Measurements from ENCODE around the gene DPH7.
"Not testable (repeated sequence)": the region's sequence is repeated elsewhere in the genome, so short reads cannot be mapped to it uniquely, and the experiment has no call there.

The DPH7 gene

DNA sequence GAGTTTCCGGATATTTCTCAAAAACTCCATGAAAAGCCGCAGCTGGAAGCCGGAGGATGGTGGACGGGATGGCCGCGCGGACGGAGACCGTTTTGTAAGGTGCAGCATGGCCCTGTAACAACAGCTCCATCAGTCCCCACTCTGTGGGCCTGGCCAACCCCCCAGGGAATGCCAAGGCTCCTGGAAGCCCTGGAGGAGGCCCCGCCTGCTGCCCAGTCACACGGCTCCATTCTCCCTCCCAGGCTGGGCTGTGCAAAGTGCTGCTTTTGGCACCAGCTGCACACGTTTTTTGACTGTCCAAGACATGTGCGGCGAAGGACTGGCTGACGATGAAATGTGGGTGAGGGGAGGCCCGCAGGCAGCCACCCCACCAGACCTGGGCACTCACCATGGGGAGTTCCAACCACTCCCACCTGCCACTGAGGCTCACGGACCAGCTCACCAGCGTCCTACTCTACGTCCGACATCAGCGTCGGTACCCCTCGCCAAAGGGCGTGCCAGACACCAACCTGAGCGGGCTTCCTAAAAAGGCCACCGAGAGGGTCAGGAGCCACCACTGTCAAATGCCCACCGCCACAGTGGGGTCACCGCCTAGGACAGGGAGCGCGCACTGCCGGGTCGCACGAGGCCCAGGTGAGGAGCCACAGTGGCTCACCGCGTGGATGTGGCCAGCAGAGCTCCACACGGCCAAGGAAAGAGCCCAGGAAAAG is 55.8 kb downstream of the DPH7 start:
- H3K4me1 ChIP-seq (ENCODE audit: control insufficient read depth, insufficient read depth, low read length): no peaks in the 10 kb centered on the region
- H3K27me3 ChIP-seq (ENCODE audit: control insufficient read depth, insufficient read depth, low read length): no peaks in the 10 kb centered on the region
- H3K36me3 ChIP-seq (ENCODE audit: insufficient read depth, low read length): no peaks in the 10 kb centered on the region
- H3K4me3 ChIP-seq (ENCODE audit: low read length): no peak overlapping the region
- H3K4me2 ChIP-seq (ENCODE audit: low read length): no peak overlapping the region
- H3K9ac ChIP-seq (ENCODE audit: low read depth, low read length): no peak overlapping the region
- no peaks in the 10 kb centered on the region for H3K9me3 ChIP-seq (replicated peaks; ENCODE audit: low read length)

DNA sequence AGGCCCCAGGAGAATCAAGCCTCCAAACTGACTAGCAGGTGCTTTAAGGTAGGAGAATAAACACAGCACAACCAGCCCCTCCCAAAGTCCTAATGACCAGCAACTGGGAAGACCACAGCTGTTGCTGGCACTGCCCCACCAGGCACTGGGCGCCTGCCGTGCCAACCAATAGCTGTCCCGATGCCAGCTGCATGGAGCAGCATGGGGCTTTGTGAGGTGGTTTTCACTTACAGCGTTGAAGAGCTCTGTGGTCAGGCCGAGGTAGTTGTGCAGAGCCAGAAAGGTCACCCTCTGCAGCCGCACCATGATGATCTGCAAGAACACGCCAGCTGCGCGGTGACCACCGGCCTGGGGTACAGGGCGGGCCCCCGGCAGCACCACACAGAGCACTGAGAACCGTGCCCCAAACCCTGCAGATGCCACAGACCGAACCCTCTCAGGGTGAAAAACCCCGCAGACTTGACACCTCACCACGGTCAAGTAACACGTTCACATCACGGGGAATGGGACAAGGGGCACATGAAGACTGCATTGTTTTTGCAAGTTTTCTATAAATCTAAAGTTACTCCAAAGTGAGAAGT is 57.2 kb downstream of the DPH7 start:
- no peak overlapping the region for H3K4me3 ChIP-seq (ENCODE audit: low read length)
- no peaks in the 10 kb centered on the region for H3K27me3 ChIP-seq (ENCODE audit: control insufficient read depth, insufficient read depth, low read length)
- no peak overlapping the region for H3K9ac ChIP-seq (ENCODE audit: low read depth, low read length)
- no peaks in the 10 kb centered on the region for H3K36me3 ChIP-seq (ENCODE audit: insufficient read depth, low read length)
- no peak overlapping the region for H3K4me2 ChIP-seq (ENCODE audit: low read length)
- H3K4me1 ChIP-seq (ENCODE audit: control insufficient read depth, insufficient read depth, low read length): no peaks in the 10 kb centered on the region
- H3K9me3 ChIP-seq (replicated peaks; ENCODE audit: low read length): no peaks in the 10 kb centered on the region

DNA sequence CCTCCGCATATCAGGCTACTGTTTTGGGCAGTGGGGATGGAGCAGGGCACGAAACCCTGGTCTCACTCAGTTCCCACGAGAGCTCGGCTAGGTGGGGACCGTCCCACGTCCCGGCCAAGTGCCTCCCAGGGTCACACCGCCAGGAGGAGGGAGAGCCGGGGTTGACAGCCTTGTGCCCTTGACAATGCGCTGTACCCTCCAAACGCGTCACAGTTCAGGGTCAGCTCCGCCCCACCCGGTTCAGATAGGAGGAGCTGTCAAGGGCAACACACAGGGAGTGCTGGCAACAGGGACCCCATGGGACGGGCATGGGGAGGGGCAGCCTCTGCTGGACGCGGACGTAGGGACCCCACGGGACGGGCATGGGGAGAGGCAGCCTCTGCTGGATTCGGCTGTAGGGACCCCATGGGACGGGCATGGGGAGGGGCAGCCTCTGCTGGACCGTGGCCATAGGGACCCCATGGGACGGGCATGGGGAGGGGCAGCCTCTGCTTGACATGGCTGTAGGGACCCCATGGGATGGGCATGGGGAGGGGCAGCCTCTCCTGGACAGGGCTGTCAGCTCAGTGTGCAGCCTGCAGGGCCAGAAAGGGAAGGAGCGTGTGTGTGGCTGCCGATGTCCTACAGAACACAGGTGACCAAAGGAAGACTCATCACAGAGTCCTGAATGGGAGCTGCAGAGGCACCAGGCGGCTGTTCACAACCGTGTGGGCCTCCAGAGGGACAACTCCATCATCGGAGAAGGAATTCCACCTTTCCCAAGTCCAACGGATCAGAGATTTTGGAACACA is 57.9 kb downstream of the DPH7 start:
- no peak overlapping the region for H3K9ac ChIP-seq (ENCODE audit: low read depth, low read length)
- H3K27me3 ChIP-seq (ENCODE audit: control insufficient read depth, insufficient read depth, low read length): no peaks in the 10 kb centered on the region
- no peaks in the 10 kb centered on the region for H3K4me1 ChIP-seq (ENCODE audit: control insufficient read depth, insufficient read depth, low read length)
- no peaks in the 10 kb centered on the region for H3K36me3 ChIP-seq (ENCODE audit: insufficient read depth, low read length)
- no peaks in the 10 kb centered on the region for H3K9me3 ChIP-seq (replicated peaks; ENCODE audit: low read length)
- H3K4me3 ChIP-seq (ENCODE audit: low read length): no peak overlapping the region
- H3K4me2 ChIP-seq (ENCODE audit: low read length): no peak overlapping the region

DNA sequence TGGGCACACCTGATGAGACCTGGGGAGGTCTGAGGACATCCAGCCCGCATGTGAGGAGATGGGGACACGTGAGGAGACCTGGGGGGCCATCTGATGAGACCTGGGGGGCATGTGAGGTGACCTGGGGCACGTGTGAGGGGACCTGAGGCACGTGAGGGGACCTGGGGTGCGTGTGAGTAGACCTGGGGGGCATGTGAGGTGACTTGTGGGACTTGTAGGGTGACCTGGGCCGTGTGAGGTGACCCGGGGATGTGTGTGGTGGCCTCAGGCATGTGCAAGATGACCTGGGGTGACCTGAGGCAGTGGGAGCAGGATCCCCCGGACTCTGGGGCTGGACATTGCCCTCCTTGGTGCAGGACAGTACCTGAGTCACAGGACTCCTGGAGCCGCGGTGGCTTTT is 59.2 kb downstream of the DPH7 start:
- Histone ChIP-seq H3K36me3 (ENCODE audit: insufficient read depth, low read length) (no peaks in the 10 kb centered on the region), H3K4me1 (ENCODE audit: control insufficient read depth, insufficient read depth, low read length) (no peaks in the 10 kb centered on the region), H3K9me3 (replicated peaks; ENCODE audit: low read length) (no peaks in the 10 kb centered on the region), H3K27me3 (ENCODE audit: control insufficient read depth, insufficient read depth, low read length) (no peaks in the 10 kb centered on the region), H3K4me3 (ENCODE audit: low read length) (no peak overlapping the region), H3K4me2 (ENCODE audit: low read length) (no peak overlapping the region), H3K9ac (ENCODE audit: low read depth, low read length) (no peak overlapping the region)

DNA sequence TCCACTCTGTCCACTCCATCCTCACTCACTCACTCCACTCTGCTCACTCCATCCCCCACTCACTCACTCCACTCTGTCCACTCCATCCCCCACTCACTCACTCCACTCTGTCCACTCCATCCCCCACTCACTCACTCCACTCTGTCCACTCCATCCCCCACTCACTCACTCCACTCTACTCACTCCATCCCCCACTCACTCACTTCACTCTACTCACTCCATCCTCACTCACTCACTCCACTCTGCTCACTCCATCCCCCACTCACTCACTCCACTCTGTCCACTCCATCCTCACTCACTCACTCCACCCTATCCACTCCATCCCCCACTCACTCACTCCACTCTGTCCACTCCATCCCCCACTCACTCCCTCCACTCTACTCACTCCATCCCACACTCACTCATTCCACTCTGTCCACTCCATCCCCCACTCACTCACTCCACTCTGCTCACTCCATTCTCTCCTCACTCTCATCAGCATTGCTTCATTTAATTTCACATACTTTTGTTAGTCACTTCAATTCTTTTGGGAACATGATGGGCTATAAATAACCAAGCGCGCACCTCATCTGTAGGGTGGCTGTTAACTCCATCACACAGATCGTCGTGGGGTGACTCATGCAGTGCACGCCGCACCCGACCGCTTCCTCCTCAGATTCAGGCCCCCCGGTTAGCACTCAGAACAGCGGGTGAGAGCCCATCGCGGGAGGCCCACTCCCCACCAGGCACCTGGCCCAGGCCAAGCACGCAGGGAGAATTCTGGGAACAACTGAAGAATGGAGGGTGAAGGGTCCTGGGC is 59.9 kb downstream of the DPH7 start:
- not testable (repeated sequence) for H3K36me3 ChIP-seq (ENCODE audit: insufficient read depth, low read length); H3K9me3 ChIP-seq (replicated peaks; ENCODE audit: low read length); H3K27me3 ChIP-seq (ENCODE audit: control insufficient read depth, insufficient read depth, low read length); H3K9ac ChIP-seq (ENCODE audit: low read depth, low read length); H3K4me3 ChIP-seq (ENCODE audit: low read length); H3K4me2 ChIP-seq (ENCODE audit: low read length); H3K4me1 ChIP-seq (ENCODE audit: control insufficient read depth, insufficient read depth, low read length)

DNA sequence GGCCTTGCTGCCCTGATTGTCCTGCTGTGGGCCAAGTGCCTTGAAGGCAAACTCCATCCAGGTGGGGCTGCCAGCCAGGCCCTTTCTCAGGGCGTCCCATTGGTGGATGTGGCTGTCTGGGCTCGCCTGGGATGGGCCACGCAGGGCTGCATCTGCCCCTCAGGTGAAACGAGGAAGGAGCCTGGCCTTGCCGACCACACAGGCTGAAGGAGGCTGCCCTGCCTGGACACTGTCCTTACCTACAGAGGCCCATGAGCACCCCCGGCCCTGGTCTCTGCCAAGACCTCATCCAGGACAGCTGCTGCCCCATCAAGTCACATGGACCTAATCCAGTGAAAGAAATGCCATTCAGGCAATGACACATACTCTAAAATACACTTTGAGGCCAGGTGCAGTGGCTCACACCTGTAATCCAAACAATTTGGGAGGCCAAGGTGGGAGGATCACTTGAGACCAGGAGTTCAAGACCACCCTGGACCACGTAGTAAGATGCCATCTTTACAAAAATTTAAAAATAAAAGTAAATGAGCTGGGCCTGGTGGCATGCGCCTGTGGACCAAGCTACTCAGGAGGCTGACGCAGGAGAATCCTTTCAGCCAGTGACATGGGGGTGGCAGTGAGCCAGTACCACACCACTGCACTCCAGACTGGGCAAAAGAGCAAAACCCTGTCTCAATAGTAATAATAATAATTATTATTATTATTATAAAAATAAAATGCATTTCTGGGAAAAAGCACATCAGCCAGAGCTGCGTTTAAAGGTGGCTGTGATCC is 62.4 kb downstream of the DPH7 start:
- H3K4me2 ChIP-seq (ENCODE audit: low read length): no peak overlapping the region
- H3K9ac ChIP-seq (ENCODE audit: low read depth, low read length): no peak overlapping the region

DNA sequence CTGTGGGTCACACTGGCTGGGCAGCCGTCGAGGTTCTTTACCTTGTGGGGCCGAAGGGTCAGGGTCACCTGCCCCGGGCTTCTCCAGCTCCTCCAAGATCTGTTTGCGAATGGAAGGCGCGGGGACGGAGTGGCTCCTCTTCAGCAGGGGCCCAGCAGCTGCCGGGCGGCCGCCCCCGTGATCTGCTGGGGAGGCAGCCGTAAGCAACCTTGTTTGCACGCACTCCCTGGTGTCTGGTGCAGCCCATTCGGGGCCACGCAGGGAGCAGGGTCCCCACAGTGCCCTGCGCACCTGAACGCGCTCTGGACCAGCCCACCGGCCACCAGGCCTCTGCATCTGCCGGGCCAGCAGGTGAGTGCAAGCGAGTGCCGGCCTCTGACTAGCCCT is 63.4 kb downstream of the DPH7 start:
- H3K4me2 ChIP-seq (ENCODE audit: low read length): no peak overlapping the region
- no peak overlapping the region for H3K9ac ChIP-seq (ENCODE audit: low read depth, low read length)
- H3K4me1 ChIP-seq (ENCODE audit: control insufficient read depth, insufficient read depth, low read length): no peaks in the 10 kb centered on the region
- H3K36me3 ChIP-seq (ENCODE audit: insufficient read depth, low read length): no peaks in the 10 kb centered on the region
- H3K27me3 ChIP-seq (ENCODE audit: control insufficient read depth, insufficient read depth, low read length): no peaks in the 10 kb centered on the region
- no peak overlapping the region for H3K4me3 ChIP-seq (ENCODE audit: low read length)
- no peaks in the 10 kb centered on the region for H3K9me3 ChIP-seq (replicated peaks; ENCODE audit: low read length)

More for the DNA sequence above, 62.4 kb downstream of the DPH7 start:
- Histone ChIP-seq H3K4me1 (ENCODE audit: control insufficient read depth, insufficient read depth, low read length) (no peaks in the 10 kb centered on the region), H3K36me3 (ENCODE audit: insufficient read depth, low read length) (no peaks in the 10 kb centered on the region), H3K27me3 (ENCODE audit: control insufficient read depth, insufficient read depth, low read length) (no peaks in the 10 kb centered on the region), H3K9me3 (replicated peaks; ENCODE audit: low read length) (no peaks in the 10 kb centered on the region), H3K4me3 (ENCODE audit: low read length) (no peak overlapping the region)

DNA sequence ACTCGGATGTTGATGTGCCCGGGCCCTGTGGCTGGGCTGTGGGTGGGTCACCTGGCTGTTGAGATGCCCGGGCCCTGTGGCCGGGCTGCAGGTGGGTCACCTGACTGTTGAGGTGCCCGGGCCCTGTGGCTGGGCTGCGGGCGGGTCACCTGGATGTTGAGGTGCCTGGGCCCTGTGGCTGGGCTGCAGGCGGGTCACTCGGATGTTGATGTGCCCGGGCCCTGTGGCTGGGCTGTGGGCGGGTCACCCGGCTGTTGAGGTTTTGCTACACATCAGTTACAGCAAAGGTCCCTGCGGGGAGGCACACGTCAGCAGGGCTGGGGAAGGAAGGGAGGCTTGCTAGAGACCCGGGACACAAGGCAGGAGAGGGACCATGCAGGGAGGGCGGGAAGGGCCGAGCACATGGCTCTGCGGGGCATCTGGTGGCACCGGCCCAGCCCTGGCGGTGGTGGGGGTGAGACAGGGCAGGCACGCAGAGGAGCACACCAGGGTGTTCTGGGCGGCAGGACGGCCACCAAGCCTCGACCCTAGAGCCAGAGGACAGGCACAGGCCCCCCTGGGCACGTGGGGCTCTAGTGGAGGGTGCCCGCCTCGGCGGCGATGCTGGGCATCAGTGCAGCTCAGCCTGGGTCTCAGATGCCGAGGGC is 63.9 kb downstream of the DPH7 start:
- Histone ChIP-seq H3K4me3 (ENCODE audit: low read length) (no peak overlapping the region), H3K9ac (ENCODE audit: low read depth, low read length) (no peak overlapping the region), H3K4me1 (ENCODE audit: control insufficient read depth, insufficient read depth, low read length) (no peaks in the 10 kb centered on the region), H3K9me3 (replicated peaks; ENCODE audit: low read length) (no peaks in the 10 kb centered on the region), H3K36me3 (ENCODE audit: insufficient read depth, low read length) (no peaks in the 10 kb centered on the region), H3K27me3 (ENCODE audit: control insufficient read depth, insufficient read depth, low read length) (no peaks in the 10 kb centered on the region), H3K4me2 (ENCODE audit: low read length) (no peak overlapping the region)

DNA sequence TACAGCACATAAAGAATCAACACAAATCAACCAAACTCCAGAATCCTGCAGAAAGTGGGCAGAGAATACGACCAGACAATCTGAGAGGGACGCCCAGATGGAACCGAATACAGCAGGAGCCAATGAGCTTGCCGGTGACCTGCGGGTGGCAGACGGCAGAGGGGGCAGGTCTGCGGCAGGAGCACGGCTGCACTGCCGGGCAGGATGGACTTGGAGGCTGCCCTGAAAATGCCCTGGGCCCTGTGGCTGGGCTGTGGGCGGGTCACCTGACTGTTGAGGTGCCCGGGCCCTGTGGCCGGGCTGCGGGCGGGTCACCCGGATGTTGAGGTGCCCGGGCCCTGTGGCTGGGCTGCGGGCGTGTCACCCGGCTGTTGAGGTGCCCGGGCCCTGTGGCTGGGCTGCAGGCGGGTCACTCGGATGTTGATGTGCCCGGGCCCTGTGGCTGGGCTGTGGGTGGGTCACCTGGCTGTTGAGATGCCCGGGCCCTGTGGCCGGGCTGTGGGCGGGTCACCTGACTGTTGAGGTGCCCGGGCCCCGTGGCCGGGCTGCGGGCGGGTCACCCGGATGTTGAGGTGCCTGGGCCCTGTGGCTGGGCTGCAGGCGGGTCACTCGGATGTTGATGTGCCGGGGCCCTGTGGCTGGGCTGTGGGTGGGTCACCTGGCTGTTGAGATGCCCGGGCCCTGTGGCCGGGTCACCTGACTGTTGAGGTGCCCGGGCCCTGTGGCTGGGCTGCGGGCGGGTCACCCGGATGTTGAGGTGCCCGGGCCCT is 64.7 kb downstream of the DPH7 start:
- H3K9me3 ChIP-seq (replicated peaks; ENCODE audit: low read length); H3K27me3 ChIP-seq (ENCODE audit: control insufficient read depth, insufficient read depth, low read length); H3K4me1 ChIP-seq (ENCODE audit: control insufficient read depth, insufficient read depth, low read length); H3K9ac ChIP-seq (ENCODE audit: low read depth, low read length); H3K4me3 ChIP-seq (ENCODE audit: low read length); H3K4me2 ChIP-seq (ENCODE audit: low read length); H3K36me3 ChIP-seq (ENCODE audit: insufficient read depth, low read length): not testable (repeated sequence)

DNA sequence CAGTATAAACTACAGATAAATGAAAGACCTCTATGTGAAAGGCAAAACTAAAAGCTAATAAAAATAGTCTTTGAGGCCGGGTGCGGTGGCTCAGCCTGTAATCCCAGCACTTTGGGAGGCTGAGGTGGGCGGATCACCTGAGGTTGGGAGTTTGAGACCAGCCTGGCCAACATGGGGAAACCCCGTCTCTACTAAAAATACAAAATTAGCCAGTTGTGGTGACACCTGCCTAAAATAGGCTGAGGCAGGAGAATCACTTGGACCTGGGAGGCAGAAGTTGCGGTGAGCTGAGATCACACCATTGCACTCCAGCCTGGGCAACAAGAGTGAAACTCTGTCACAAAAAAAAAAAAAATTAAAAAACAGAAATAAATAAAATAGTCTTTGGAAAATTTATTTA is 65.6 kb downstream of the DPH7 start:
- H3K4me3 ChIP-seq (ENCODE audit: low read length); H3K9ac ChIP-seq (ENCODE audit: low read depth, low read length); H3K4me2 ChIP-seq (ENCODE audit: low read length); H3K4me1 ChIP-seq (ENCODE audit: control insufficient read depth, insufficient read depth, low read length); H3K27me3 ChIP-seq (ENCODE audit: control insufficient read depth, insufficient read depth, low read length); H3K36me3 ChIP-seq (ENCODE audit: insufficient read depth, low read length); H3K9me3 ChIP-seq (replicated peaks; ENCODE audit: low read length): not testable (repeated sequence)
